Stimulated activated CD4-positive, alpha-beta T cell treated with anti-CD3 and anti-CD28 coated beads, Interleukin-2, amount 100 ng/mL, for 48 hours (primary cell): ENCODE results near the gene LAMTOR5.

Source experiments
- DNase-seq, 2 donors: peaks; one replicate each; pipeline ENCODE4 v3.0.0-alpha.2; 2020

LAMTOR5 gene

GRCh38 chr1:110385369-110385768 lies 22.1 kb downstream of the LAMTOR5 start:
- no peak for DNase-seq

GRCh38 chr1:110384581-110385321 lies 22.7 kb downstream of the LAMTOR5 start:
- no peak for DNase-seq

- no peak for DNase-seq
Measured at GRCh38 chr1:110383251-110383990, 24.1 kb downstream of the LAMTOR5 start.

- DNase-seq, result no peak
Measured at GRCh38 chr1:110380672-110381283, 26.7 kb downstream of the LAMTOR5 start.

- DNase-seq, result no peak
Measured at GRCh38 chr1:110375490-110375889, 32.0 kb downstream of the LAMTOR5 start.

GRCh38 chr1:110370827-110371226 lies 36.7 kb downstream of the LAMTOR5 start:
- DNase-seq, result no peak

- no peak for DNase-seq
Measured at GRCh38 chr1:110364221-110364620, 43.3 kb downstream of the LAMTOR5 start.

- no peak for DNase-seq
Measured at GRCh38 chr1:110361856-110362255, 45.6 kb downstream of the LAMTOR5 start.

GRCh38 chr1:110360431-110360830 lies 47.1 kb downstream of the LAMTOR5 start:
- no peak for DNase-seq

- DNase-seq, result no peak
Measured at GRCh38 chr1:110356379-110356778, 51.1 kb downstream of the LAMTOR5 start.

- no peak for DNase-seq
Measured at GRCh38 chr1:110355321-110355720, 52.2 kb downstream of the LAMTOR5 start.
